ENCODE results near the gene LRPPRC. TPM values are rescaled to one million over a fixed set of nuclear protein-coding genes. Genes with fewer than 3 reads are reported as not detected.

The LRPPRC gene
- polyA plus RNA-seq, 2 donors: 11.2 to 23.1 TPM

DNA sequence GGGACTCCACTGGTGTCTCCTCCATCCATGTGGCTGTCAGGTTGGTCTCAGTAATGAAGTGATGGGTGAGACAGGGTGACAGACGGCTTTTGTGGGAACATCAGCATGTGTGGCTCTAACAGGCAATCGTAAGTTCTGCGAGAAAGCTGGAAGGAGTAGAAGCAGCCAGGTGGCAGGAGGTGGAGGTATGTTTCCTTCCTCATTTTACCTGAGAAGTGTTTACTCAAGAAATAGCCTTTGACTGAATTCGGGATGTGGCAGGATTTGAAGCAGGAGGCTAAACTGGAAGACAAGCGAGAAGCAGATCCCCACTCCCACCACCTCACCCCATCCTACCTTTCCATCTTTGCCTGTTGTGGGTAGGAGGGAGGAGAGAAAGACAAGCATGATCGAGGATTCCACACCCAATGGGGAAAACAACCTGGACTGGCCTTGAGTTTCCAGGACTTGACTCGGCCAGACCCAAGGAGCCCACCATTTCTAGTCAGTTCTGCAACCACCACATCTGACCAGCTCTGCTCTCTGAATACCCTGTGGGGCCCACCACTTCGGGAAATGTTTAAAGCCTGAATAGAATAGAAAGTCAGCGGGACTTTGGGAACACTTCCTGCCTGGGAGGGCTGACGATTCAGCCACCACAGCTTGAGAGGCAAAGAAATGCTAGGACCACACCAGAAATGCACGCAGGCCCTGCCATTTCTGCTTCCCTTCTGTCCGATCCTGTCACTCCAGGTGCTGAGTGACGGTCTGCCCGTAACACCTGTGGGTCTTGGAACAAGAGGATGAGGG, 155.8 kb downstream of the LRPPRC start:
- Histone ChIP-seq H3K27me3 (ENCODE audit: control insufficient read depth in 1 of 2, insufficient read depth in 2 of 2, low read length in 2 of 2) (no peaks in the 10 kb centered on the region), H3K36me3 (ENCODE audit: control insufficient read depth in 2 of 2, insufficient read depth in 2 of 2, low read length in 1 of 2) (no peaks in the 10 kb centered on the region), H3K9me3 (ENCODE audit: control insufficient read depth in 2 of 2, insufficient read depth in 1 of 2, low read depth in 1 of 2, low read length in 1 of 2) (no peaks in the 10 kb centered on the region), H3K4me3 (ENCODE audit: low read depth in 1 of 2, low read length in 2 of 2) (no peak overlapping the region), H3K4me1 (ENCODE audit: control insufficient read depth in 2 of 2, insufficient read depth in 2 of 2, low read length in 1 of 2) (no peaks in the 10 kb centered on the region), H3K27ac (ENCODE audit: low read depth in 2 of 2, low read length in 1 of 2) (no peak overlapping the region)
- 80 to 85% methylated on average over 14 of the region's 14 CpGs for WGBS, 2 donors

DNA sequence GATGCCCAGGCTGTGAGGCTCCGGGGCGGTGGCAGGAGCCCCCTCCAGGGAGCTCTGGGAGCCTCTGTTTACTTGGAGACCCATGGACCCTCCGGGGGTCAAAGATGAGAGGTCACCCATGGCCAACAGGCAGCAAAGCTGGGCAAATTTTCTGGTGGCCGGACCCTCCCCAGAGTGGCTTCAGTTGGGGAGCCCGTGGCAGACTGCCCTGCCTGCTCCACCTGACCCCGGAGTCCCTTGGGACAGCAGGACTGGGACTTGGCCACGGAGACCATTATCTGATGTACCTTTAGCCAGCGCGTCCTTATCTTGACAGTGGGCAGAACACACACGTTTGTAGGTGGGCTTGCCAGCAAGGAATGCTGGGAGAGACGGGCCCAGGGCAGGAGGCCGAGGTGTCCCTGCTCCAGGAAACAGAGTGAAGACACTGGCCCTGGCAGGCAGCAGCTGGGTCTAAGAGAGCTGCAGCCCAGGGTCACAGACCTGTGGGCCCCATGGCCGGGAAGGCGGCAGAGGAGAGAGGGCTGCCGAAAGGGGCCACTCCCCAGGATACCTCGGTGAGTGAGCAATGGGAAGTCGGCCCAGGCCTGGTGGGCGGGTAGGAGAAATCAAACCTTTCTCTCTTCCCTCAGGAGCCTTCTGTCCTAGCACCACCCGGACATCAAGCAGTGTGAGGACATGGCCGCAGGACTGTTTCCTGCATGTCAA, 157.1 kb downstream of the LRPPRC start, which contains the start of the genes ABCG5 and ABCG8:
ABCG5 (minus strand) TSS at position 280 of the 708 bp plus-strand sequence; CDS start at position 120, 160 bp downstream.
ABCG8 (plus strand) TSS at position 412 of the 708 bp plus-strand sequence; CDS start at position 495, 83 bp downstream.
- WGBS, 2 donors: 85 to 86% methylated on average over 20 of the region's 20 CpGs
- Histone ChIP-seq H3K4me1 (ENCODE audit: control insufficient read depth in 2 of 2, insufficient read depth in 2 of 2, low read length in 1 of 2) (no peaks in the 10 kb centered on the region), H3K27me3 (ENCODE audit: control insufficient read depth in 1 of 2, insufficient read depth in 2 of 2, low read length in 2 of 2) (no peaks in the 10 kb centered on the region), H3K9me3 (ENCODE audit: control insufficient read depth in 2 of 2, insufficient read depth in 1 of 2, low read depth in 1 of 2, low read length in 1 of 2) (no peaks in the 10 kb centered on the region), H3K27ac (ENCODE audit: low read depth in 2 of 2, low read length in 1 of 2) (no peak within 1 kb of the TSS), H3K36me3 (ENCODE audit: control insufficient read depth in 2 of 2, insufficient read depth in 2 of 2, low read length in 1 of 2) (no peaks in the 10 kb centered on the region), H3K4me3 (ENCODE audit: low read depth in 1 of 2, low read length in 2 of 2) (no peak within 1 kb of the TSS)

DNA sequence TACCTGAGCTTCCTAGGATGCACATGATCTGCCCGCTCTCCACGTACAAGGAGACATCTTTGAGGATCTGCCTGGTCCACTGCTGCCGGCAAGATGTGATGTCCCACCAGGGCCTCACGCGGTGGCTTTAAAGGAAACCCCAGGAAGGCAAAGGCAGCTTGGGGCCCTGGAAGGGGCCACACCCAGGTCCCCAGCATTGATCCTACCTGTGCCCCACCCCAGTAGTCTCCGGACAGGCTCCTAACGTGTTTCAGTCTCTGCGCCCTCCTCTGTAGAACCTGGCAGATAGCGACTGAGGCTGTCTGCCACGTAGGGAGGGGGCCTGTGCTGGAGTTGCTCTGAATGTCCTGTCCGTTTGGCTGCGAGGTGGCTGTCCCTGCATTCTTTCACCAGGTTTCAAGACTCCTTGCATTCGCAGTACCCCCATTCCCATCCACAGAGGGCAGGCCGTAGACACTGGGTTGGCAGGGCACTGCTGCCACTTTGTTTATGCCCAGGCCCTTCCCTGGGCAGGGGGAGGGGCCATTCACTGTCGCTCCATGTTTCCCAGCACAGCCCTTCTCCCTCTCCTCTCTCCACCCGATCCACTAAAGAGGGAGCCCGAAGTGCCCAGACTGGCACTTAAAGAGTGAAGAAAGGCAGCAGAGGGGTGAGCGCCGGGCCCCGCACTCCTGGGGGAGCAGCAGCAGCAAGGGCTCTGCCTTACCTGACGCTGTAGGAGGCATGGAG, 157.8 kb downstream of the LRPPRC start:
- Histone ChIP-seq H3K36me3 (ENCODE audit: control insufficient read depth in 2 of 2, insufficient read depth in 2 of 2, low read length in 1 of 2) (no peaks in the 10 kb centered on the region), H3K27me3 (ENCODE audit: control insufficient read depth in 1 of 2, insufficient read depth in 2 of 2, low read length in 2 of 2) (no peaks in the 10 kb centered on the region), H3K9me3 (ENCODE audit: control insufficient read depth in 2 of 2, insufficient read depth in 1 of 2, low read depth in 1 of 2, low read length in 1 of 2) (no peaks in the 10 kb centered on the region), H3K4me1 (ENCODE audit: control insufficient read depth in 2 of 2, insufficient read depth in 2 of 2, low read length in 1 of 2) (no peaks in the 10 kb centered on the region), H3K4me3 (ENCODE audit: low read depth in 1 of 2, low read length in 2 of 2) (no peak overlapping the region), H3K27ac (ENCODE audit: low read depth in 2 of 2, low read length in 1 of 2) (no peak overlapping the region)
- 90% methylated on average over 21 of the region's 21 CpGs for WGBS, 2 donors

DNA sequence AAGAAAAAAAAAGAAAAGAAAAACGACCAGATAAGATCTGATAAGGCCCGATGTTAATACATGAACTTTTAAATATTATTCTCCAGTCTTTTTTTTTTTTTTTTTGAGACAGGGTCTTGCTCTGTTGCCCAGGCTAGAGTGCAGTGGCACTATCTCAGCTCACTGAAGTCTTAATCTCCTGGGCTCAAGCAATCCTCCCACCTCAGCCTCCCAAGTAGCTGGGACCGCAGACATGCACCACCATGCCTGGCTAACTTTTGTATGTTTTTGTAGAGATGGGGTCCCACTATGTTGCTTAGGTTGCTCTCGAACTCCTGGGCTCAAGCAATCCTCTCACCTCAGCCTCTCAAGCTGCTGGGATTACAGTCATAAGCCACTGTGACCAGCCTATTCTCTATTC, 158.8 kb downstream of the LRPPRC start:
- Histone ChIP-seq H3K27ac (ENCODE audit: low read depth in 2 of 2, low read length in 1 of 2) (no peak overlapping the region), H3K4me1 (ENCODE audit: control insufficient read depth in 2 of 2, insufficient read depth in 2 of 2, low read length in 1 of 2) (peaks cover 0 to 1% of the 10 kb centered on the region in 2 donors), H3K4me3 (ENCODE audit: low read depth in 1 of 2, low read length in 2 of 2) (no peak overlapping the region), H3K9me3 (ENCODE audit: control insufficient read depth in 2 of 2, insufficient read depth in 1 of 2, low read depth in 1 of 2, low read length in 1 of 2) (no peaks in the 10 kb centered on the region), H3K27me3 (ENCODE audit: control insufficient read depth in 1 of 2, insufficient read depth in 2 of 2, low read length in 2 of 2) (no peaks in the 10 kb centered on the region), H3K36me3 (ENCODE audit: control insufficient read depth in 2 of 2, insufficient read depth in 2 of 2, low read length in 1 of 2) (no peaks in the 10 kb centered on the region)
- WGBS, 2 donors: 76 to 84% methylated on average over 4 of the region's 4 CpGs

Other genes starting within 250 kb of the LRPPRC start
- 10 to 100 TPM in 1 of 2 donors, 1 to 10 TPM in 1; 7.9 to 10.4 TPM for gene DYNC2LI1, start 221.9 kb downstream of the LRPPRC start, polyA plus RNA-seq
- under 1 TPM in 1 of 2 donors, not detected in 1; 0.01 TPM for gene ABCG5, start 157.2 kb downstream of the LRPPRC start, polyA plus RNA-seq
- not detected for gene ABCG8, start 157.0 kb downstream of the LRPPRC start, polyA plus RNA-seq
- 10 to 100 TPM; 16.9 to 17.6 TPM for gene PPM1B, start 172.9 kb upstream of the LRPPRC start, polyA plus RNA-seq

Data from esophagus (tissue), 2 donors.